PFSK-1 (cell line): ENCODE results near the gene CORO1C.

Experiments used
- FOXP2 ChIP-seq: optimal IDR thresholded peaks from 2 replicates; pipeline ENCODE3; 2011; ENCODE audit warnings: borderline replicate concordance, control low read depth, inconsistent platforms; ENCODE audit not compliant: insufficient read depth; ENCODE audit errors: extremely low read length, extremely low read depth
- POLR2AphosphoS5 ChIP-seq: IDR thresholded peaks from 2 replicates; pipeline ENCODE4 v1.6.1; 2012; ENCODE audit warnings: low read depth, mild to moderate bottlenecking, control low read depth, low read length, moderate library complexity
- REST ChIP-seq, 2 experiments: IDR thresholded peaks; 2 replicates each; pipeline versions ENCODE4 v1.6.1 to v1.8.0; 2011 to 2012; ENCODE audit warnings: low read depth in 2 of 2, low read length in 2 of 2, control low read depth in 1 of 2, inconsistent platforms in 1 of 2, mild to moderate bottlenecking in 1 of 2, moderate library complexity in 1 of 2; ENCODE audit not compliant: insufficient read depth in 1 of 2
- SIN3A ChIP-seq: IDR thresholded peaks from 2 replicates; pipeline ENCODE4 v1.6.1; 2012; ENCODE audit warnings: mild to moderate bottlenecking, low read length, moderate library complexity, borderline replicate concordance; ENCODE audit not compliant: insufficient read depth
- TAF1 ChIP-seq: IDR thresholded peaks from 2 replicates; pipeline ENCODE4 v1.6.1; 2012; ENCODE audit warnings: low read length, control low read depth, borderline replicate concordance; ENCODE audit not compliant: insufficient read depth

- TF ChIP-seq POLR2AphosphoS5 = no peak
- TF ChIP-seq REST (IDR thresholded peaks at IDR 0.05; ENCODE audit: insufficient read depth in 1 of 2, low read depth in 2 of 2, low read length in 2 of 2) = no peak
- no peak for TF ChIP-seq TAF1
- TF ChIP-seq SIN3A = no peak
- no peak for TF ChIP-seq FOXP2
Measured at GRCh38 chr12:108667349-108667748, 64.0 kb downstream of the CORO1C start.
